ENCODE measurements around the gene CLDN20.

DNA sequence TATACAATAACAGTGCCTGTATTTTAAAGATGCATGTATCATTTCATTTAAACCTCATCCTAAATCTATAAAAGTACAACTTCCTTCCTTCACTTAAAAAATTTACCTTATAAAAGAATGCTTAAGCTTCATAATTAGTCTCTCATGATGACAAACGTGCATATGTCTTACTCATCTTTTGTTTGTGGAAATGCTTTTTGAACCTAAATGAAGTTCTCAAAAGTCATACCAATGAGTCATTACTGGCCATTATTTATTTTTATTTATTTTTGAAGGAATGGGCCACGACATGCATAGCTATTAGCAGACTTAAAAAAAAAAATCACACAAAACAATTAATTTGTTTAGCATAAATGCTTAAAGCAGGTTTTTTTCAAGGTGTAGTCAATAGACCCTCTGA lies 46.8 kb downstream of the CLDN20 start:
- TF ChIP-seq, protein P1, sequence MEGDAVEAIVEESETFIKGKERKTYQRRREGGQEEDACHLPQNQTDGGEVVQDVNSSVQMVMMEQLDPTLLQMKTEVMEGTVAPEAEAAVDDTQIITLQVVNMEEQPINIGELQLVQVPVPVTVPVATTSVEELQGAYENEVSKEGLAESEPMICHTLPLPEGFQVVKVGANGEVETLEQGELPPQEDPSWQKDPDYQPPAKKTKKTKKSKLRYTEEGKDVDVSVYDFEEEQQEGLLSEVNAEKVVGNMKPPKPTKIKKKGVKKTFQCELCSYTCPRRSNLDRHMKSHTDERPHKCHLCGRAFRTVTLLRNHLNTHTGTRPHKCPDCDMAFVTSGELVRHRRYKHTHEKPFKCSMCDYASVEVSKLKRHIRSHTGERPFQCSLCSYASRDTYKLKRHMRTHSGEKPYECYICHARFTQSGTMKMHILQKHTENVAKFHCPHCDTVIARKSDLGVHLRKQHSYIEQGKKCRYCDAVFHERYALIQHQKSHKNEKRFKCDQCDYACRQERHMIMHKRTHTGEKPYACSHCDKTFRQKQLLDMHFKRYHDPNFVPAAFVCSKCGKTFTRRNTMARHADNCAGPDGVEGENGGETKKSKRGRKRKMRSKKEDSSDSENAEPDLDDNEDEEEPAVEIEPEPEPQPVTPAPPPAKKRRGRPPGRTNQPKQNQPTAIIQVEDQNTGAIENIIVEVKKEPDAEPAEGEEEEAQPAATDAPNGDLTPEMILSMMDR (IDR thresholded peaks at IDR 0.05; ENCODE audit: control extremely low read depth in 1 of 3, insufficient read depth in 1 of 3, low read depth in 1 of 3, low read length in 3 of 3), result no peak
- TF ChIP-seq JUND (IDR thresholded peaks at IDR 0.05; ENCODE audit: low read length), result no peak
- TF ChIP-seq POU5F1 (IDR thresholded peaks at IDR 0.05; ENCODE audit: low read depth, low read length), result no peak
- TF ChIP-seq POLR2A (IDR thresholded peaks at IDR 0.05; ENCODE audit: control extremely low read depth in 1 of 2, low read depth in 2 of 2, low read length in 2 of 2), result no peak

Measured in H1 (cell line).